H1 (cell line): ENCODE measurements around the gene GALNT15. TPM values are rescaled to one million over a fixed set of nuclear protein-coding genes. Genes with fewer than 3 reads are reported as not detected.
A peak's percentile ranks its signal among the peaks of the same experiment; 100 is the strongest.

Source experiments
- CTCF ChIA-PET: fragments of 300-600 bp; sonication (Branson Sonifier 250); formaldehyde crosslinking; loops from one replicate; lab custom pipeline; 2021; ENCODE audit not compliant: partially characterized antibody; lab: Charles Lee
- POLR2A ChIA-PET: fragments of 300-600 bp; sonication (Branson Sonifier 250); formaldehyde crosslinking; loops from one replicate; lab custom pipeline; 2021; ENCODE audit warnings: inconsistent platforms; ENCODE audit not compliant: partially characterized antibody; lab: Charles Lee
- DNase-seq, 2 experiments: peaks; one replicate each; pipeline versions ENCODE4 v3.0.0 to v3.0.0-alpha.2; 2010 to 2022; ENCODE audit warnings: low spot score in 2 of 2, low read depth in 1 of 2, mixed read lengths in 1 of 2
- FAIRE-seq: peaks from 2 replicates; lab custom pipeline; 2011; peaks lifted over from hg19 to GRCh38; lab: Jason Lieb, UNC
- H2AFZ ChIP-seq: 2 replicates; pipeline ENCODE4 v1.8.1; 2012; ENCODE audit warnings: low read length, inconsistent platforms
- H2AK5ac ChIP-seq: 2 replicates; pipeline ENCODE4 v1.6.1; 2013; ENCODE audit warnings: low read depth, low read length
- H2BK120ac ChIP-seq: replicated peaks from 2 replicates; pipeline ENCODE3; 2013; ENCODE audit warnings: low read depth, low read length, inconsistent platforms
- H2BK12ac ChIP-seq: 2 replicates; pipeline ENCODE4 v1.6.1; 2013; ENCODE audit warnings: low read depth, low read length
- H2BK15ac ChIP-seq: 2 replicates; pipeline ENCODE4 v1.6.1; 2013; ENCODE audit warnings: low read length
- H2BK20ac ChIP-seq: 2 replicates; pipeline ENCODE4 v1.6.1; 2013; ENCODE audit warnings: low read length
- H2BK5ac ChIP-seq: 2 replicates; pipeline ENCODE4 v1.6.1; 2013; ENCODE audit warnings: low read depth, low read length
- H3K14ac ChIP-seq: 2 replicates; pipeline ENCODE4 v1.6.1; 2013; ENCODE audit warnings: inconsistent platforms; ENCODE audit not compliant: insufficient read length
- H3K18ac ChIP-seq: 2 replicates; pipeline ENCODE4 v1.6.1; 2013; ENCODE audit warnings: low read length; ENCODE audit errors: extremely low read depth
- H3K23ac ChIP-seq: 2 replicates; pipeline ENCODE4 v1.6.1; 2013; ENCODE audit warnings: inconsistent platforms; ENCODE audit not compliant: insufficient read length
- H3K23me2 ChIP-seq: 2 replicates; pipeline ENCODE4 v1.6.1; 2013; ENCODE audit warnings: low read depth, low read length
- H3K27ac ChIP-seq: 2 replicates; pipeline ENCODE4 v1.6.1; 2011; ENCODE audit warnings: low read depth, low read length, inconsistent platforms
- H3K27me3 ChIP-seq, 4 experiments: replicated peaks in 1 of 4; 1 replicate in 1 of 4; 2 replicates in 3 of 4; pipeline versions ENCODE4 v1.6.1 to v1.8.1; 2011 to 2013; ENCODE audit warnings: low read length in 3 of 4, mild to moderate bottlenecking in 3 of 4, inconsistent platforms in 2 of 4, mixed read lengths in 2 of 4, moderate library complexity in 1 of 4; ENCODE audit not compliant: control insufficient read depth in 3 of 4, insufficient read depth in 3 of 4; ENCODE audit errors: extremely low read depth in 1 of 4
- H3K36me3 ChIP-seq, 4 experiments: 2 replicates each; pipeline versions ENCODE4 v1.6.1 to v1.8.1; 2011 to 2013; ENCODE audit warnings: mild to moderate bottlenecking in 4 of 4, low read length in 3 of 4, moderate library complexity in 2 of 4, control low read depth in 1 of 4, inconsistent platforms in 1 of 4; ENCODE audit not compliant: insufficient read depth in 4 of 4, control insufficient read depth in 2 of 4
- H3K4ac ChIP-seq: replicated peaks from 2 replicates; pipeline ENCODE3; 2013; ENCODE audit warnings: low read length, low read depth, mixed read lengths, inconsistent platforms; ENCODE audit not compliant: insufficient read length
- H3K4me1 ChIP-seq, 4 experiments: replicated peaks in 1 of 4; 1 replicate in 1 of 4; 2 replicates in 3 of 4; pipeline versions ENCODE4 v1.6.1 to v1.8.1; 2011 to 2013; ENCODE audit warnings: low read length in 3 of 4, inconsistent platforms in 2 of 4, mixed read lengths in 1 of 4; ENCODE audit not compliant: insufficient read depth in 4 of 4, control insufficient read depth in 3 of 4
- H3K4me2 ChIP-seq, 2 experiments: 2 replicates each; pipeline versions ENCODE4 v1.6.1 to v1.8.1; 2011 to 2013; ENCODE audit warnings: low read depth in 2 of 2, low read length in 2 of 2, control low read depth in 1 of 2, inconsistent platforms in 1 of 2, mild to moderate bottlenecking in 1 of 2; ENCODE audit not compliant: insufficient read depth in 1 of 2
- H3K4me3 ChIP-seq, 4 experiments: fragments of 200-600, 300-600 bp in 1 of 4; sonication (generic), shearing (Covaris generic), sonication (Bioruptor Twin) in 1 of 4; 2 replicates each; pipeline versions ENCODE4 v1.5.1 to v1.8.1; 2011 to 2016; ENCODE audit warnings: low read length in 4 of 4, low read depth in 3 of 4, control low read depth in 2 of 4, inconsistent platforms in 2 of 4, mild to moderate bottlenecking in 2 of 4, mixed read lengths in 1 of 4, moderate library complexity in 1 of 4; ENCODE audit not compliant: insufficient read depth in 2 of 4; ENCODE audit errors: extremely low read depth in 1 of 4
- H3K56ac ChIP-seq: replicated peaks from 2 replicates; pipeline ENCODE3; 2013; ENCODE audit warnings: low read depth, mild to moderate bottlenecking, mixed read lengths, low read length, inconsistent platforms; ENCODE audit not compliant: insufficient read length
- H3K79me1 ChIP-seq: 2 replicates; pipeline ENCODE4 v1.6.1; 2013; ENCODE audit warnings: low read depth, low read length, control low read depth
- H3K79me2 ChIP-seq, 2 experiments: 2 replicates each; pipeline versions ENCODE4 v1.6.1 to v1.8.1; 2012 to 2013; ENCODE audit warnings: low read length in 2 of 2, mild to moderate bottlenecking in 2 of 2, inconsistent platforms in 1 of 2; ENCODE audit not compliant: insufficient read depth in 2 of 2, control insufficient read depth in 1 of 2
- H3K9ac ChIP-seq, 4 experiments: replicated peaks in 1 of 4; 1 replicate in 1 of 4; 2 replicates in 3 of 4; pipeline versions ENCODE4 v1.6.1 to v1.8.1; 2011 to 2013; ENCODE audit warnings: low read depth in 3 of 4, low read length in 3 of 4, control low read depth in 2 of 4, mild to moderate bottlenecking in 2 of 4, moderate library complexity in 2 of 4, inconsistent platforms in 1 of 4; ENCODE audit errors: extremely low read depth in 1 of 4
- H3K9me3 ChIP-seq, 2 experiments: 2 replicates each; pipeline versions ENCODE4 v1.6.1 to v1.8.1; 2012 to 2013; ENCODE audit warnings: mild to moderate bottlenecking in 2 of 2, moderate library complexity in 2 of 2, control low read depth in 1 of 2, inconsistent platforms in 1 of 2, low read depth in 1 of 2, low read length in 1 of 2, mixed read lengths in 1 of 2; ENCODE audit not compliant: insufficient read depth in 2 of 2
- H4K20me1 ChIP-seq, 2 experiments: replicated peaks in 1 of 2; 2 replicates each; pipeline versions ENCODE3 to v1.8.1; 2011 to 2013; ENCODE audit warnings: inconsistent platforms in 2 of 2, low read length in 2 of 2, mild to moderate bottlenecking in 1 of 2; ENCODE audit not compliant: insufficient read depth in 2 of 2, control insufficient read depth in 1 of 2
- H4K5ac ChIP-seq: 2 replicates; pipeline ENCODE4 v1.6.1; 2013; ENCODE audit warnings: low read length, low read depth, mixed read lengths, inconsistent platforms; ENCODE audit not compliant: insufficient read length
- H4K8ac ChIP-seq: 2 replicates; pipeline ENCODE4 v1.8.0; 2013; ENCODE audit warnings: mild to moderate bottlenecking, moderate library complexity, low read length, inconsistent platforms; ENCODE audit not compliant: insufficient read depth; ENCODE audit errors: extremely low read depth
- H4K91ac ChIP-seq: replicated peaks from 2 replicates; pipeline ENCODE3; 2013; ENCODE audit warnings: low read length, mixed read lengths, inconsistent platforms; ENCODE audit not compliant: insufficient read length
- ASH2L ChIP-seq: fragments of 200-600, 300-600 bp; sonication (generic); IDR thresholded peaks from one replicate; pipeline ENCODE4 v1.7.1; 2017; ENCODE audit warnings: low read length
- CBX5 ChIP-seq: fragments of 300-800, 300-1000 bp; sonication (generic); IDR thresholded peaks from 2 replicates; pipeline ENCODE4 v1.7.1; 2016; ENCODE audit warnings: antibody characterized with exemption, low read length, low read depth
- CHD2 ChIP-seq: IDR thresholded peaks from 2 replicates; pipeline ENCODE4 v1.6.1; 2012; ENCODE audit warnings: low read length, improper control_type of control experiment
- FOSL1 ChIP-seq: IDR thresholded peaks from 2 replicates; pipeline ENCODE4 v1.6.1; 2011; ENCODE audit warnings: mild to moderate bottlenecking, low read depth, low read length, moderate library complexity; ENCODE audit not compliant: insufficient read depth
- HDAC6 ChIP-seq: IDR thresholded peaks from one replicate; pipeline ENCODE4 v1.7.1; 2012; ENCODE audit warnings: low read depth, mild to moderate bottlenecking, inconsistent platforms, low read length, moderate library complexity
- JUN ChIP-seq: IDR thresholded peaks from 2 replicates; pipeline ENCODE4 v1.6.1; 2011; ENCODE audit warnings: low read depth, mild to moderate bottlenecking, improper control_type of control experiment, low read length
- NRF1 ChIP-seq: IDR thresholded peaks from 2 replicates; pipeline ENCODE4 v1.6.1; 2011; ENCODE audit warnings: mild to moderate bottlenecking, low read depth, low read length, improper control_type of control experiment
- RBBP5 ChIP-seq: IDR thresholded peaks from 2 replicates; pipeline ENCODE4 v1.7.1; 2012; ENCODE audit warnings: low read depth, mild to moderate bottlenecking, inconsistent platforms, low read length, moderate library complexity, borderline replicate concordance
- SP1 ChIP-seq: IDR thresholded peaks from 2 replicates; pipeline ENCODE4 v1.6.1; 2011; ENCODE audit warnings: low read depth, low read length
- SUZ12 ChIP-seq: fragments of 200-600 bp; sonication (generic); IDR thresholded peaks from 2 replicates; pipeline ENCODE4 v1.6.1; 2012; ENCODE audit warnings: mild to moderate bottlenecking, inconsistent platforms, low read length, moderate library complexity, mixed read lengths
- YY1 ChIP-seq: IDR thresholded peaks from 2 replicates; pipeline ENCODE4 v1.6.1; 2011; ENCODE audit warnings: low read depth, mild to moderate bottlenecking, low read length
- ZNF274 ChIP-seq: IDR thresholded peaks from 2 replicates; pipeline ENCODE4 v1.7.0; 2012; ENCODE audit warnings: low read length, borderline replicate concordance; ENCODE audit errors: extremely low read depth
- WGBS, 2 experiments: shearing (Covaris generic) in 1 of 2; methylation state at CpG; one replicate each; pipeline versions ENCODE4 v1.1.6 to v1.1.7; 2013 to 2015; ENCODE audit warnings: low lambda C conversion rate in 2 of 2, mixed read lengths in 2 of 2, inconsistent platforms in 1 of 2, low coverage in 1 of 2, missing lambda C conversion rate in 1 of 2; ENCODE audit not compliant: insufficient replicate concordance in 2 of 2, insufficient coverage in 1 of 2, insufficient read length in 1 of 2; ENCODE audit errors: extremely low coverage in 1 of 2, missing lambda C conversion rate in 1 of 2; 5-methylcytosine and 5-hydroxymethylcytosine counted together
- polyA plus RNA-seq, 7 experiments: library from polyadenylated mRNA; depleted of rRNA in 3 of 7; stranded (reverse) in 5 of 7; unstranded in 2 of 7; fragments of >200 nt in 5 of 7; fragments of 200-250 nt in 2 of 7; gene quantifications; 1 replicate in 5 of 7; 2 replicates in 1 of 7; 4 replicates in 1 of 7; pipeline versions ENCODE4 v1.2.1 to v1.2.3, GENCODE V29; 2011 to 2013; ENCODE audit warnings: missing spikeins in 2 of 7, mixed read lengths in 2 of 7
- total RNA-seq: library from RNA; stranded (reverse); fragmentation: NEBNext Ultra II Directional; extraction: Animal tissue kit (Norgen Biotek cat#: 25700); gene quantifications from 2 replicates; pipeline ENCODE4 v1.2.1, GENCODE V29; 2021

Gene GALNT15
- total and polyA plus RNA-seq, 2 of the 8 experiments (the other 6 are each of a cell fraction or from before 2014, with no cell fraction given) = 0.02 TPM; not detected in 1

GRCh38 chr3:16177962-16178627 lies 3.6 kb downstream of the GALNT15 start:
- no peak overlapping the region for H3K14ac ChIP-seq
- H3K4me3 ChIP-seq = no peak overlapping the region
- no peak overlapping the region for H3K56ac ChIP-seq
- no peaks in the 10 kb centered on the region for H3K79me1 ChIP-seq
- no peak overlapping the region for H3K23ac ChIP-seq
- peak overlapping the region; percentile 72 for H3K4ac ChIP-seq
- H3K79me2 ChIP-seq = no peaks in the 10 kb centered on the region
- CTCF ChIA-PET = interaction anchor here (0.6 to 4.2 kb wide), 30 partner anchors 12 to 686 kb away, joined by 3 to 44 read pairs (median 4); no protein-coding TSS in a partner anchor
- peaks cover 2% of the 10 kb centered on the region for H3K23me2 ChIP-seq
- no peaks in the 10 kb centered on the region for H3K36me3 ChIP-seq
- H3K4me1 ChIP-seq = peaks cover 0 to 3% (median 0%) of the 10 kb centered on the region in 4 experiments; a peak in 1 of 7 replicates
- H3K27me3 ChIP-seq = no peaks in the 10 kb centered on the region
- no peaks in the 10 kb centered on the region for H4K20me1 ChIP-seq
- H4K91ac ChIP-seq = peak overlapping the region; percentile 14
- 0 out of 7 replicates have a peak overlapping the region, but pooled peaks of 1 of the 4 experiments have one; percentile 11 for H3K9ac ChIP-seq
- FAIRE-seq = peak; percentile 48
- 30% methylated on average over 21 of the region's 22 CpGs; no CpG with 5 or more reads in 1 of the 2 experiments for WGBS, 2 experiments
- 0 out of 2 replicates have a peak overlapping the region, but pooled peaks have one; percentile 46 for H2BK15ac ChIP-seq
- peak overlapping the region; percentile 9; the same call in 1 of the 2 replicates for H2BK5ac ChIP-seq
- DNase-seq = peak; percentile 75 to 96
- peak overlapping the region; percentile 100 for H2AFZ ChIP-seq
- no peak overlapping the region for H2BK120ac ChIP-seq
- no peaks in the 10 kb centered on the region for H3K9me3 ChIP-seq
- peak overlapping the region; percentile 15; the same call in 1 of the 2 replicates for H3K18ac ChIP-seq
- H3K27ac ChIP-seq = no peak overlapping the region
- peak overlapping the region; percentile 84; the same call in 1 of the 2 replicates for H4K8ac ChIP-seq
- no peak overlapping the region for H2BK20ac ChIP-seq
- peak overlapping the region; percentile 55; the same call in 1 of the 2 replicates for H2AK5ac ChIP-seq
- H3K4me2 ChIP-seq = peak overlapping the region in 1 of 2 experiments; percentile 32; a peak in 1 of 4 replicates
- H4K5ac ChIP-seq = no peak overlapping the region
- H2BK12ac ChIP-seq = peak overlapping the region; percentile 44; the same call in 1 of the 2 replicates
- POLR2A ChIA-PET = no interaction called here
- no peak for TF ChIP-seq RBBP5
- TF ChIP-seq FOSL1 = no peak
- TF ChIP-seq YY1 = 0 out of 2 replicates have a peak, but pooled peaks have one; percentile 43
- TF ChIP-seq SUZ12 = no peak
- no peak for TF ChIP-seq JUN
- no peak for TF ChIP-seq SP1
- 0 out of 2 replicates have a peak, but pooled peaks have one; percentile 16 for TF ChIP-seq CHD2
- peak; percentile 26; the same call in 1 of the 2 replicates for TF ChIP-seq NRF1
- peak; percentile 23 for TF ChIP-seq ASH2L
- no peak for TF ChIP-seq HDAC6
- no peak for TF ChIP-seq ZNF274
- no peak for TF ChIP-seq CBX5
